RWPE2 (cell line): ENCODE data around the gene AMH.
A peak's percentile ranks its signal among the peaks of the same experiment; 100 is the strongest.

ENCODE experiments used
- ATAC-seq: fragments of 200-7000 bp; cut with Tn5 transposase; 3 replicates; pipeline ENCODE4 v1.9.1; 2021; ENCODE audit warnings: low read depth
- DNase-seq: peaks from one replicate; pipeline ENCODE4 v3.0.0-alpha.2; 2020; ENCODE audit warnings: low spot score
- H3K27ac ChIP-seq: fragments of 450-650 bp; 2 replicates; pipeline ENCODE4 v1.5.1; 2017; ENCODE audit warnings: mild to moderate bottlenecking; ENCODE audit not compliant: poor library complexity, severe bottlenecking
- H3K27me3 ChIP-seq: fragments of 250-450 bp; sonication (Bioruptor Pico); 2 replicates; pipeline ENCODE4 v1.5.1; 2021; ENCODE audit warnings: mild to moderate bottlenecking, moderate library complexity; ENCODE audit not compliant: insufficient read depth, poor library complexity, severe bottlenecking
- H3K36me3 ChIP-seq: fragments of 250-450 bp; sonication (Bioruptor Pico); 2 replicates; pipeline ENCODE4 v1.5.1; 2020; ENCODE audit warnings: low read depth, mild to moderate bottlenecking, moderate library complexity
- H3K4me1 ChIP-seq: fragments of 250-450 bp; sonication (Bioruptor Pico); 2 replicates; pipeline ENCODE4 v1.5.1; 2021; ENCODE audit warnings: mild to moderate bottlenecking, moderate library complexity; ENCODE audit not compliant: insufficient read depth, poor library complexity, severe bottlenecking
- H3K4me3 ChIP-seq: fragments of 250-450 bp; sonication (Bioruptor Pico); 2 replicates; pipeline ENCODE4 v1.5.1; 2021; ENCODE audit warnings: mild to moderate bottlenecking, moderate library complexity; ENCODE audit not compliant: severe bottlenecking
- H3K9me3 ChIP-seq: fragments of 250-450 bp; sonication (Bioruptor Pico); 2 replicates; pipeline ENCODE4 v1.5.1; 2021; ENCODE audit warnings: mild to moderate bottlenecking, moderate library complexity; ENCODE audit not compliant: severe bottlenecking
- TF ChIP-seq, protein P1 (sequence below): fragments of 450-650 bp; IDR thresholded peaks from one replicate; pipeline ENCODE4 v1.5.1; 2017; ENCODE audit warnings: mild to moderate bottlenecking, moderate library complexity; ENCODE audit not compliant: poor library complexity, severe bottlenecking

AMH gene

DNA sequence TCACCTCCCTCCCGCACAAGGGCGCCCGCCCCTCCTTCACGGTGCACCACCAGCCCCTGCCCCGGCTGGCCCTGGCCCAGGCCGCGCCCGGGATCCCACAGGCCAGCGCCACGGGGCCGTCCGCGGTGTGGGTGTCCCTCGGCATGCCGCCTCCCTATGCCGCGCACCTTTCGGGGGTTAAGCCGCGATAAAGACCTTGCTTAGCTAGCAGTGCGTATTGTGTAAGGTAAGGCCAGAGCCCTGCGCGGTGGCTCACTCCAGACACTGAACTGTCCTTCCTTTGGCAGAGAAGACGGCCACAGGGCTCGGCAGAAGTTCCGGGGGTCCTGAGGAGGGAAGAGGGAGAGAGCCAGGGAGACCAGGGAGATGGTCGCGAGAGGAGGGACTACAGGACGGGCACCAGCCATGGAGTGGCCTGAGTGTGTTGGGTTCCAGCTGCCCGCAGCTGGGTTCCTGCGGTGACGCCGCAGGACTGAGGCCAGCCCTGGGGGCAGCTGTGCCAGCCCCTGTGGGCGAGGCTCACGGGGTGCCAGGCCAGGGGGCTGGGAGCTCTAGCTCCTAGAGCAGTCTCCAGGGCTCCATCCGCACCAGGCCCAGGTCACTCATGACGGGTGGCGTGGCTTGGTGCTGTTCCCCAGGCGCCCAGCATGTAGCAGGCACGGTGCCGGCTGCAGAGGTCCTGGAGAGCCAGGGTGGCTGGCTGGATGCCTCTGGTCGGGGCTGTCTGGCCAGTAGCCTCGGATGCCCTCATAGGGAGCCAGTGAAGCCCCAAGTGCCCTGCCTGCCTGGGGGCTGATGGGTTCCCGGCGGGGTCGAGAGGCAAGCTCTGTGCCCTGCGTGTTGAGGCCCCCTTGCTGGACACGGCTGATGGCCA, 20.7 kb upstream of the AMH start:
- Histone ChIP-seq H3K27me3 (no peaks in the 10 kb centered on the region), H3K9me3 (no peaks in the 10 kb centered on the region), H3K36me3 (peaks cover 43% of the 10 kb centered on the region), H3K4me3 (no peak overlapping the region), H3K4me1 (no peaks in the 10 kb centered on the region), H3K27ac (no peak overlapping the region)
- ATAC-seq (no peak), DNase-seq (no peak)
- TF ChIP-seq, protein P1, sequence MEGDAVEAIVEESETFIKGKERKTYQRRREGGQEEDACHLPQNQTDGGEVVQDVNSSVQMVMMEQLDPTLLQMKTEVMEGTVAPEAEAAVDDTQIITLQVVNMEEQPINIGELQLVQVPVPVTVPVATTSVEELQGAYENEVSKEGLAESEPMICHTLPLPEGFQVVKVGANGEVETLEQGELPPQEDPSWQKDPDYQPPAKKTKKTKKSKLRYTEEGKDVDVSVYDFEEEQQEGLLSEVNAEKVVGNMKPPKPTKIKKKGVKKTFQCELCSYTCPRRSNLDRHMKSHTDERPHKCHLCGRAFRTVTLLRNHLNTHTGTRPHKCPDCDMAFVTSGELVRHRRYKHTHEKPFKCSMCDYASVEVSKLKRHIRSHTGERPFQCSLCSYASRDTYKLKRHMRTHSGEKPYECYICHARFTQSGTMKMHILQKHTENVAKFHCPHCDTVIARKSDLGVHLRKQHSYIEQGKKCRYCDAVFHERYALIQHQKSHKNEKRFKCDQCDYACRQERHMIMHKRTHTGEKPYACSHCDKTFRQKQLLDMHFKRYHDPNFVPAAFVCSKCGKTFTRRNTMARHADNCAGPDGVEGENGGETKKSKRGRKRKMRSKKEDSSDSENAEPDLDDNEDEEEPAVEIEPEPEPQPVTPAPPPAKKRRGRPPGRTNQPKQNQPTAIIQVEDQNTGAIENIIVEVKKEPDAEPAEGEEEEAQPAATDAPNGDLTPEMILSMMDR: no peak

- no peak for ATAC-seq
- Histone ChIP-seq H3K27ac (no peak overlapping the region), H3K4me3 (no peak overlapping the region), H3K27me3 (no peaks in the 10 kb centered on the region), H3K9me3 (no peaks in the 10 kb centered on the region), H3K4me1 (no peaks in the 10 kb centered on the region), H3K36me3 (peaks cover 53% of the 10 kb centered on the region)
- TF ChIP-seq, protein P1: no peak
- DNase-seq: no peak
These were observed 19.8 kb upstream of the AMH start for GRCh38 chr19:2229103-2230032.

DNA sequence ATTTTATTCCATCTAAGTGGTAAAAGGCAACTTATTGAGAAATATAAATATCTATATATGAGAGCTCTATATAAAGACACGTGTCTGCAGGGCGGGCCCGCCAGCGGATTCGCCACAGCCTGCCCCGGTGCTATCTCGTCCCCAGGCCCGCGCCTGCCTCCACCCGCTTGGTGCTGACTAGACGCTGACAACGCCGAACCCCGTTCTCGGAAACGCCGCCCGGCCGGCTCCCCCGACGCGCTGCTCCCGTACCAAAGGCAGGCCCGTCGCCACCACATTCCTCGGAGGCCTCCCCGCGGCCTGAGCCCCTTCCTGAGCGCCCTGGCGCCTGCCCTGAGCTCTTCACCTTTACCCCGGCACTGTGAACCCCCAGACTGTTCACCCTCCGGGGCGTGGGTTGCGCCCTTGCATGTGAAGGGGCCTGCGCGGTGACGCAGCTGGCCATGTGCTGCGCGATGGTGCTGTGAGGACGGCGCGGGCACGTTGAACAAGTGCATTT, 19.0 kb upstream of the AMH start:
- ATAC-seq (no peak), DNase-seq (no peak)
- Histone ChIP-seq H3K27ac (no peak overlapping the region), H3K9me3 (no peaks in the 10 kb centered on the region), H3K4me1 (no peaks in the 10 kb centered on the region), H3K27me3 (no peaks in the 10 kb centered on the region), H3K4me3 (no peak overlapping the region), H3K36me3 (peaks cover 55% of the 10 kb centered on the region)
- TF ChIP-seq, protein P1: no peak

DNA sequence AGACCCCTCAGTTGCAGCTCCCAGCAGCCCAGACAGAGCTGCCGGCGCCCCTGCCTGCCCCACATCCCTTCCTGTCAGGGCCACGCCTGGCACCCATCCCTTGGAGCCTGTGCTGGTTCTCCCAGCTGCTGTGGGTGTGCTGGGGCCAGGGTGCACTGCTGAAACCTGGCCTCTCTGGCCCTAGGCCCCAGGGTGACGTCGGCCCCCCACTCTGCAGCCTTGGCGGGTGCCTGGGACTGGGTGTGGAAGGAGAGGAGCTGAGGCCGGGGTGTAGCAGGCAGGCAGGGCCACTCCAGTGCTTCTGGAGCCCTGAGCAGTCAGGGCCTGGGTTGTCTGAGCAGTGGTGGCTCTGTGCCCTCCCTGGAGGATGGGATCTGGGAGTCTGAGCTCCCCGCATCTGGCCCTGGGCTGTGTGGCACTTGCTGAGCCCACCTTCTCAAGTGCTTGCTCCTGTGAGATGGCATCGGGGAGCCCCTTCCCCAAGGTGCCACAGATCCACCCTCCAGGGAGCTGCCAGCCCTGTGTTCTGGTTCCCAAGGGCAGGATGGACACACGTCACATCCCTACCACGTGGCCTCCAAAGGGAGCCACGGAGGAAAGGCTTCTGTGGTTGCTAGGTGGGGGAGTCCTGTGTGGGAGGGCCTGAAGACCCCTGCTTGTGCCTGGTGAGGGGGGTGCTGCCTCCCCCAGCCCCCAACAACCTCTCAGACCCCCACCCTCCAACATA, 18.2 kb upstream of the AMH start:
- Histone ChIP-seq H3K27ac (no peak overlapping the region), H3K36me3 (peaks cover 46% of the 10 kb centered on the region), H3K9me3 (no peaks in the 10 kb centered on the region), H3K4me1 (no peaks in the 10 kb centered on the region), H3K4me3 (no peak overlapping the region), H3K27me3 (no peaks in the 10 kb centered on the region)
- DNase-seq (no peak), ATAC-seq (0 out of 3 replicates have a peak, but pooled peaks have one; percentile 5)
- TF ChIP-seq, protein P1: no peak
